Measurements from ENCODE around the gene OR4E2. TPM values are rescaled to one million over a fixed set of nuclear protein-coding genes. Genes with fewer than 3 reads are reported as not detected.

Gene OR4E2
- total RNA-seq, 1 experiment from 2014 or later: not detected

Other genes with a start within 250 kb of the OR4E2 start
- 24.1 and 24.6 TPM in 2 replicates for gene CHD8, start 197.7 kb upstream of the OR4E2 start, total RNA-seq (2014; rRNA removed; shearing (Covaris generic); ENCODE audit: low replicate concordance)
- gene RAB2B, start 176.9 kb upstream of the OR4E2 start, total RNA-seq (2014; rRNA removed; shearing (Covaris generic); ENCODE audit: low replicate concordance): 6.5 and 7.2 TPM in 2 replicates
- gene TOX4, start 176.6 kb upstream of the OR4E2 start, total RNA-seq (2014; rRNA removed; shearing (Covaris generic); ENCODE audit: low replicate concordance): 26.9 and 75.1 TPM in 2 replicates
- 46.0 and 52.0 TPM in 2 replicates for gene METTL3, start 142.5 kb upstream of the OR4E2 start, total RNA-seq (2014; rRNA removed; shearing (Covaris generic); ENCODE audit: low replicate concordance)
- 0.36 and 0.81 TPM in 2 replicates for gene SALL2, start 127.5 kb upstream of the OR4E2 start, total RNA-seq (2014; rRNA removed; shearing (Covaris generic); ENCODE audit: low replicate concordance)
- not detected in 2 replicates for gene OR10G3, start 73.8 kb upstream of the OR4E2 start, total RNA-seq (2014; rRNA removed; shearing (Covaris generic); ENCODE audit: low replicate concordance)
- gene OR10G2, start 18.9 kb upstream of the OR4E2 start, total RNA-seq (2014; rRNA removed; shearing (Covaris generic); ENCODE audit: low replicate concordance): not detected in 2 replicates
- gene OR4E1, start 20.0 kb downstream of the OR4E2 start, total RNA-seq (2014; rRNA removed; shearing (Covaris generic); ENCODE audit: low replicate concordance): not detected in 2 replicates

All from MG63 (cell line).